RWPE2 (cell line): Measurements from ENCODE around the gene PRM3.
"Not testable (repeated sequence)": the region's sequence is repeated elsewhere in the genome, so short reads cannot be mapped to it uniquely, and the experiment has no call there.

Experiments used
- ATAC-seq: fragments of 200-7000 bp; cut with Tn5 transposase; 3 replicates; pipeline ENCODE4 v1.9.1; 2021; ENCODE audit warnings: low read depth
- DNase-seq: peaks from one replicate; pipeline ENCODE4 v3.0.0-alpha.2; 2020; ENCODE audit warnings: low spot score
- H3K27ac ChIP-seq: fragments of 450-650 bp; 2 replicates; pipeline ENCODE4 v1.5.1; 2017; ENCODE audit warnings: mild to moderate bottlenecking; ENCODE audit not compliant: poor library complexity, severe bottlenecking
- H3K27me3 ChIP-seq: fragments of 250-450 bp; sonication (Bioruptor Pico); 2 replicates; pipeline ENCODE4 v1.5.1; 2021; ENCODE audit warnings: mild to moderate bottlenecking, moderate library complexity; ENCODE audit not compliant: insufficient read depth, poor library complexity, severe bottlenecking
- H3K36me3 ChIP-seq: fragments of 250-450 bp; sonication (Bioruptor Pico); 2 replicates; pipeline ENCODE4 v1.5.1; 2020; ENCODE audit warnings: low read depth, mild to moderate bottlenecking, moderate library complexity
- H3K4me1 ChIP-seq: fragments of 250-450 bp; sonication (Bioruptor Pico); 2 replicates; pipeline ENCODE4 v1.5.1; 2021; ENCODE audit warnings: mild to moderate bottlenecking, moderate library complexity; ENCODE audit not compliant: insufficient read depth, poor library complexity, severe bottlenecking
- H3K4me3 ChIP-seq: fragments of 250-450 bp; sonication (Bioruptor Pico); 2 replicates; pipeline ENCODE4 v1.5.1; 2021; ENCODE audit warnings: mild to moderate bottlenecking, moderate library complexity; ENCODE audit not compliant: severe bottlenecking
- H3K9me3 ChIP-seq: fragments of 250-450 bp; sonication (Bioruptor Pico); 2 replicates; pipeline ENCODE4 v1.5.1; 2021; ENCODE audit warnings: mild to moderate bottlenecking, moderate library complexity; ENCODE audit not compliant: severe bottlenecking
- CTCF ChIP-seq: fragments of 450-650 bp; IDR thresholded peaks from one replicate; pipeline ENCODE4 v1.5.1; 2017; ENCODE audit warnings: mild to moderate bottlenecking, moderate library complexity; ENCODE audit not compliant: poor library complexity, severe bottlenecking

The PRM3 gene

GRCh38 chr16:11299865-11300559 lies 26.6 kb upstream of the PRM3 start:
- Histone ChIP-seq H3K9me3 (no peaks in the 10 kb centered on the region), H3K27me3 (no peaks in the 10 kb centered on the region), H3K4me3 (no peak overlapping the region), H3K27ac (no peak overlapping the region), H3K4me1 (peaks cover 9% of the 10 kb centered on the region), H3K36me3 (no peaks in the 10 kb centered on the region)
- TF ChIP-seq CTCF = no peak
- no peak for DNase-seq
- no peak for ATAC-seq

- H3K27me3 ChIP-seq, H3K4me1 ChIP-seq, ATAC-seq, DNase-seq, H3K36me3 ChIP-seq, H3K27ac ChIP-seq, H3K4me3 ChIP-seq, H3K9me3 ChIP-seq: not testable (repeated sequence)
These were observed 25.6 kb upstream of the PRM3 start for GRCh38 chr16:11298950-11299547.

- Histone ChIP-seq H3K27me3 (no peaks in the 10 kb centered on the region), H3K4me1 (peaks cover 4% of the 10 kb centered on the region), H3K27ac (no peak overlapping the region), H3K4me3 (no peak overlapping the region), H3K36me3 (no peaks in the 10 kb centered on the region), H3K9me3 (no peaks in the 10 kb centered on the region)
- ATAC-seq (no peak), DNase-seq (no peak)
- no peak for TF ChIP-seq CTCF
These were observed 24.9 kb upstream of the PRM3 start for GRCh38 chr16:11298143-11298900.

- H3K9me3 ChIP-seq = no peaks in the 10 kb centered on the region
- H3K4me3 ChIP-seq = no peak overlapping the region
- no peaks in the 10 kb centered on the region for H3K36me3 ChIP-seq
- H3K27me3 ChIP-seq = no peaks in the 10 kb centered on the region
- DNase-seq = no peak
- no peak for TF ChIP-seq CTCF
- no peak overlapping the region for H3K27ac ChIP-seq
- no peaks in the 10 kb centered on the region for H3K4me1 ChIP-seq
- ATAC-seq = peak; percentile 57
These were observed 24.2 kb upstream of the PRM3 start for GRCh38 chr16:11297492-11298142.

GRCh38 chr16:11296706-11297491 lies 23.5 kb upstream of the PRM3 start:
- Histone ChIP-seq H3K9me3 (no peaks in the 10 kb centered on the region), H3K27ac (no peak overlapping the region), H3K4me3 (no peak overlapping the region), H3K4me1 (no peaks in the 10 kb centered on the region), H3K36me3 (no peaks in the 10 kb centered on the region), H3K27me3 (no peaks in the 10 kb centered on the region)
- no peak for TF ChIP-seq CTCF
- ATAC-seq = peak; percentile 28; the same call in 2 of the 3 replicates
- no peak for DNase-seq
